Activated naive CD8-positive, alpha-beta T cell (primary cell): ENCODE data around the gene GALK2.

Experiments used
- H3K27ac Mint-ChIP-seq: one replicate; pipeline ENCODE4 v1.8.0; 2021; ENCODE audit warnings: mixed read lengths
- H3K27me3 Mint-ChIP-seq: one replicate; pipeline ENCODE4 v1.8.0; 2021; ENCODE audit warnings: mixed read lengths
- H3K36me3 Mint-ChIP-seq: one replicate; pipeline ENCODE4 v1.8.0; 2021; ENCODE audit warnings: mixed read lengths
- H3K4me1 Mint-ChIP-seq: one replicate; pipeline ENCODE4 v1.8.0; 2021; ENCODE audit warnings: low read depth, mixed read lengths
- H3K4me3 Mint-ChIP-seq: one replicate; pipeline ENCODE4 v1.8.0; 2021; ENCODE audit warnings: mild to moderate bottlenecking, mixed read lengths
- H3K9me3 Mint-ChIP-seq: one replicate; pipeline ENCODE4 v1.8.0; 2021; ENCODE audit warnings: low read depth, mixed read lengths

Gene GALK2

GRCh38 chr15:49270541-49271421, 100.7 kb downstream of the GALK2 start:
- Mint-ChIP-seq H3K27me3 (no peaks in the 10 kb centered on the region), H3K9me3 (no peaks in the 10 kb centered on the region), H3K27ac (peak overlapping the region; percentile 11), H3K4me3 (no peak overlapping the region), H3K4me1 (peaks cover 5% of the 10 kb centered on the region), H3K36me3 (peaks cover 22% of the 10 kb centered on the region)

DNA sequence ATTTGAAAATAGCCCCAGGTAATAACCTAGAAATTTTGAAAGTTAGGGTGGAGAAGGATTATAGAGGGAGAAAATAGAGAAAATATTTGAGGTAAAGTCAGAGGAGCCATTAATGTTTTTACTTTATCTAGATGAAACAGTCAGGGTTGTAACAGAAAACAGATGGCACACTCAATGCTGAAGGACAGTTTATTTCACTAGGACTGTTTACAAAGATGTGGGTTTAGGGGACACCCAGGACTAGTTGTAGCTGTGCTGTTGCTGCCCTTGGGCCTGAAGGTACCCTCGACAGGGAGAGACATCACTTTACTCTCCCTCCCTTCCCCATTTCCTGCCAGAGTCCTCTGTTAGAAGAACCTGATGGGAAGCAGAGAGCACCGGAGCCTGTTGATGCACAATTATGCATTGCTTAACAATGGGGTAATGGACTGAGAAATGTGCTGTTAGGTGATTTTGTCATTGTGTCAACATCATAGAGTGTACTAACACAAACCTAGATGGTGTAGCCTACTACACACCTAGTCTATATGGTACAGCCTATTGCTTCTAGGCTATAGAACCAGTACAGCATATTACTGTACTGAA, 103.8 kb downstream of the GALK2 start:
- H3K27me3 Mint-ChIP-seq = no peaks in the 10 kb centered on the region
- no peak overlapping the region for H3K27ac Mint-ChIP-seq
- H3K9me3 Mint-ChIP-seq = no peaks in the 10 kb centered on the region
- peaks cover 5% of the 10 kb centered on the region for H3K4me1 Mint-ChIP-seq
- H3K36me3 Mint-ChIP-seq = peaks cover 25% of the 10 kb centered on the region
- no peak overlapping the region for H3K4me3 Mint-ChIP-seq

DNA sequence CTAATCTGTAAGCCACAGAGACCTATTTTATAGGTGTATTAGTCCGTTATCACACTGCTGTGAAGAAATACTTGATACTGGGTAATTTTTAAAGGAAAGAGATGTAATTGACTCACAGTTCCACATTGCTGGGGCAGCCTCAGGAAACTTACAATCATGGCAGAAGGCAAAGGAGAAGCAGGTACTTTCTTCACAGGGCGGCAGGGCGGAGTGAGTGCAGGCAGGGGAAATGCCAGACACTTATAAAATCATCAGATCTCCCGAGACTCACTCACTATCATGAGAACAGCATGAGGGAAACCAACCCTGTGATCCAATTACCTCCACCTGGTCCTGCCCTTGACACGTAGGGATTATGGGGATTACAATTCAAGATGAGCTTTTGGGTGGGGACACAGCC, 108.7 kb downstream of the GALK2 start:
- no peak overlapping the region for H3K27ac Mint-ChIP-seq
- no peaks in the 10 kb centered on the region for H3K4me1 Mint-ChIP-seq
- H3K36me3 Mint-ChIP-seq = peaks cover 44% of the 10 kb centered on the region

DNA sequence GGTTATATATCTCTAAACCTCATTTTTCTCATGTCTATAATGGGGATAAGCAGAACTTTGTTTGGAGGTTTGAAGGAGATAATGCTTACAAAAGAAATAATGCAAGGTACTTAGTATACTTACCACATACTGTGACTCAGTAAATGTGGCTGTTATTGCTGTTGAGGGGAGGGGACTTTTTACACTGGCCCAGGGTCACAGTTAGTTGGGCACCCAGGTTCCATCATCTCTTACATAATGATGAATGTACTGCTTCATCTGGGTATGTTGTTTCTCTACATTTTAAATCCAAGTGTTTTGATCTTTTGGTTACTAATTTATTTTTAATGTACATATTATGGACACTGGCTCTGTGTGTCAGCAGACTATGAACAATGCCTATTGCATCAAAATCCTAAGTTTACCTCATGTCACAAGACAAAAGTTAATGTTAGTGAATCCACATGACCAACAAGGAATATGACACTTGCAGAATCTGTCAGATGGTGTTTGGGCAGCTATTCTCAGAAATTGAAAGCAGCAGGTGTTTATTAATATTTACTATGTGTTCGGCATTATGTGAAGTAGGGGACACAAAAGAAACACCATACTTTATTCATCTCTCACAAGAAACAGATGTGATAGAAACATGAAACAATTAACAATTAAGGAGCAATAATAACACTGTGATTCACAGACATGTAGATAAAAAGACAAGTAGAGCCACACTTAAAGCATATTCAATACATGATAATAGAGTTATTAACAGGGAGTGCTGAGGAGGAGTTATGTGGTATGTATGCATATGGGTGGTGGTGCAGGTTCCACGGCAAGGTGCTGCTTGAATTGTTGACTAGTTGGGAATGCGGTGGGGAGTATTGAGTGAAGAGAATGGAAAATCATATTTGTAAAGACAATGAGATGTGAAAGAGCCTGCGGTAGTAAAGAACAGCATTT, 109.7 kb downstream of the GALK2 start:
- H3K4me3 Mint-ChIP-seq = no peak overlapping the region
- H3K27ac Mint-ChIP-seq = no peak overlapping the region
- H3K27me3 Mint-ChIP-seq = no peaks in the 10 kb centered on the region
- H3K36me3 Mint-ChIP-seq = peaks cover 51% of the 10 kb centered on the region
- H3K4me1 Mint-ChIP-seq = no peaks in the 10 kb centered on the region
- no peaks in the 10 kb centered on the region for H3K9me3 Mint-ChIP-seq

More for the DNA sequence above, 108.7 kb downstream of the GALK2 start:
- Mint-ChIP-seq H3K4me3 (no peak overlapping the region), H3K9me3 (no peaks in the 10 kb centered on the region), H3K27me3 (no peaks in the 10 kb centered on the region)

DNA sequence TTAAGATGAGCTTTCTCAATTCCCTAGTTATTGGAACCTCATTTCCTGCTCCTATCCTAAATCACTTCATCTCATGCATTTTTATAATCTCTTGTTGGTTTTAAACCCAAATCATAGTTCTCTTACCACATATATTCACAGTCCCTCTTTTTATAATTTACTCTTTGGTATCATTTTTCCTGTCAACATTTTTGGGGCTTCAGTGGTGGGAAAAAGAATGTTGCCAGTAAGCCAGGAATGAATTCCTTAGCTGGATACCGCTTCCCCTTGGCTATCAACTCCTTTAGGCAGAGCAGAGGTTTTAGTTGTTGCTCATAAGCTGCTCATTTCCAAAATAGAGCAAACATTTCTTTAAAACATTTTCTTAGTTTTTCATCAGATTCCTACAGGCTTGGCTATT, 112.3 kb downstream of the GALK2 start:
- Mint-ChIP-seq H3K27me3 (no peaks in the 10 kb centered on the region), H3K4me3 (no peak overlapping the region), H3K36me3 (peaks cover 62% of the 10 kb centered on the region), H3K4me1 (peaks cover 21% of the 10 kb centered on the region), H3K9me3 (no peaks in the 10 kb centered on the region), H3K27ac (no peak overlapping the region)

DNA sequence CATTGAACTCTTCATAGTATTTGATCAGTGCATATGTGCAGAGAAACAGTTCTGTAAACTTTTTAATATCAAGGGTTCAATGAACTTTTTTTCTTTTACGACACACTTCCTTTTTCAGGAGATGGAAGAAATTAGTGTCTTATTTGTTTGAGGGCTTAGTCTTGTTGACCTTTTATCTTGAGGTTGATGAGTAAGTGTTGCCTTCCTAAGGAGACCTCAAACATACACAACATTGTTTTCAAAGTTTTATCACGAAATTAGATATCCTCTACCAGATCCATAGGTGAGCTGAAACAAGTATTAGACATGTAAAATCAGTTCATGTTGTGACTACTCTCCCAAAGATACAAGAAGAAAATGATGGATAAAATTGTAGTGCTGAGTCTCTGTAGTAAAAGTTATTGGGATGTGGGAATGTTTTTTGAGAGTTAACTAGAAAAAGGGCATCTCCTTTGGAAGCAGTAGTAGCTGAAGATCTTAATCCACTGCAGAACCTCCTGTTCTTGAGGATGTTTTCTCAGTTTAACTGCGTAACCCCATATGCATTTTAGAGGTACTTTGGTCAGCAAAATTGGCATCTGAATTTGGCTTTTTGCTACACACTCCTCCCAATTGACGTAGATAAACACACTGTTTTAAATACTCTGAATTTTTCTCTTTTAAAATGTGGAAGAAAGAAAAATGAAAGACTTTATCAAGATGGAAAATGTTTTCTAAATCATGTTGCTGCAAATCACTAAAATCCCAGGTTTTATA, 116.8 kb downstream of the GALK2 start:
- Mint-ChIP-seq H3K27ac (peak overlapping the region; percentile 64), H3K27me3 (no peaks in the 10 kb centered on the region), H3K9me3 (no peaks in the 10 kb centered on the region), H3K4me3 (no peak overlapping the region), H3K36me3 (peaks cover 63% of the 10 kb centered on the region), H3K4me1 (peaks cover 43% of the 10 kb centered on the region)

DNA sequence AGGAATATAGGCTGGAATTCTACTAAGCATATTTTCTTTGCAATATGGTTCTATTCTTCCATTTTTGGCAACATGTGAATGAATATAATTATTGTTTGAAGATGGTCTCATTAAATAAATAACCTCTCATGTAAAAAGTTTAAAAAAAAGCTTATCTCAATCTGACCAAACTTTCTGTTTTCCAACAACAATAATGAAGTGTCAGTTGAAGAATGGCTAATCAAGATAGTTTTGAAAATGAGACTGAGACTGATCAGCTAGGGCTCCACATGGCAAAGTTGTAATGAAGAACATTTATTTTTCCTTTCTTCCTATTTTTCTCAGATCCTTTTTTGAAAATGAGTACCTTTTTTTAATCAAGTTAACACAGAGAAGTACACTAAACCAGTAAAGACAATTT, 117.4 kb downstream of the GALK2 start:
- Mint-ChIP-seq H3K4me1 (peaks cover 43% of the 10 kb centered on the region), H3K9me3 (no peaks in the 10 kb centered on the region), H3K4me3 (no peak overlapping the region), H3K27me3 (no peaks in the 10 kb centered on the region), H3K27ac (peak overlapping the region; percentile 25), H3K36me3 (peaks cover 64% of the 10 kb centered on the region)

- no peaks in the 10 kb centered on the region for H3K27me3 Mint-ChIP-seq
- no peaks in the 10 kb centered on the region for H3K9me3 Mint-ChIP-seq
- H3K4me3 Mint-ChIP-seq = no peak overlapping the region
- peaks cover 43% of the 10 kb centered on the region for H3K4me1 Mint-ChIP-seq
- peaks cover 65% of the 10 kb centered on the region for H3K36me3 Mint-ChIP-seq
- peak overlapping the region; percentile 6 for H3K27ac Mint-ChIP-seq
Measured at GRCh38 chr15:49288391-49288790, 118.3 kb downstream of the GALK2 start.

DNA sequence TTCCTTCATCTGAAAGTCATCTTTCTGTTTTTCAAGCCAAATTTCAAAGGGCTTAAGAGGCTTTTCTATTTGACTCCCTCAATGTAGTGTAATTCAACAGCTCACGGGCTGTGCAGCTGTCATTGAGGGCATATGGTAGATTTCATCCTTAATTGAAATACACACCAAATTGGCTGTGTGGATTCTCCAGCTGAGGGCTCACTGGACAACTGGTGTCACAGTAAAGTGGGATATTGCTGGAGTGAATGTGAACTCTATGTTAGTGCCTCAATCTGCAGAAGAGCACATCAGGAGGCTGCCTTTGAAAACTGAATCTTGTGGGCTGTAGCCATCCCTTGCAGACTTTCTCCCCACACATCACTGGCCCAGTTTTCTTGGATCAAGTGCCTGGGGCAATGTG, 120.1 kb downstream of the GALK2 start:
- Mint-ChIP-seq H3K27me3 (no peaks in the 10 kb centered on the region), H3K4me1 (peaks cover 41% of the 10 kb centered on the region), H3K27ac (no peak overlapping the region), H3K36me3 (peaks cover 62% of the 10 kb centered on the region), H3K4me3 (no peak overlapping the region), H3K9me3 (no peaks in the 10 kb centered on the region)

GRCh38 chr15:49293941-49294340, 123.9 kb downstream of the GALK2 start:
- H3K4me3 Mint-ChIP-seq = no peak overlapping the region
- H3K9me3 Mint-ChIP-seq = no peaks in the 10 kb centered on the region
- H3K27ac Mint-ChIP-seq = no peak overlapping the region
- H3K4me1 Mint-ChIP-seq = peaks cover 18% of the 10 kb centered on the region
- H3K36me3 Mint-ChIP-seq = peaks cover 61% of the 10 kb centered on the region
- no peaks in the 10 kb centered on the region for H3K27me3 Mint-ChIP-seq

DNA sequence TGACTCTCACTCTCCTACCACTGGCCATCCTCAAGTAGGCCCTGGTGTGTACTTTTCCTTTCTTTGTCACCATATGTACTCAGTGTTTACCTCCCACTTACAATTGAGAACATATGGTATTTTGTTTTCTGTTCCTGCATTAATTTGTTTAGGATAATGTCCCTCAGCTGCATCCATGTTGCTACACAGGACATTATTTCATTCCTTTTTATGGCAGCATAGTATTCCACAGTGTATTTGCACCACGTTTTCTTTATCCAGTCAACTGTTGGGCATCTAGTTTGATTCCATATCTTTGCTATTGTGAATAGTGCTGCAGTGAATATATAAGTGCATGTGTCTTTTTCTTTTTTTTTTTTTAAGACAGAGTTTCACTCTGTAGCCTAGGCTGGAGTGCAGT, 126.2 kb downstream of the GALK2 start:
- Mint-ChIP-seq H3K27me3 (no peaks in the 10 kb centered on the region), H3K36me3 (peaks cover 67% of the 10 kb centered on the region), H3K4me3 (no peak overlapping the region), H3K9me3 (no peaks in the 10 kb centered on the region), H3K4me1 (peaks cover 15% of the 10 kb centered on the region), H3K27ac (no peak overlapping the region)

- Mint-ChIP-seq H3K9me3 (no peaks in the 10 kb centered on the region), H3K4me3 (no peak overlapping the region), H3K36me3 (peaks cover 62% of the 10 kb centered on the region), H3K27me3 (no peaks in the 10 kb centered on the region), H3K27ac (no peak overlapping the region), H3K4me1 (peaks cover 15% of the 10 kb centered on the region)
Measured at GRCh38 chr15:49297584-49297983, 127.5 kb downstream of the GALK2 start.

DNA sequence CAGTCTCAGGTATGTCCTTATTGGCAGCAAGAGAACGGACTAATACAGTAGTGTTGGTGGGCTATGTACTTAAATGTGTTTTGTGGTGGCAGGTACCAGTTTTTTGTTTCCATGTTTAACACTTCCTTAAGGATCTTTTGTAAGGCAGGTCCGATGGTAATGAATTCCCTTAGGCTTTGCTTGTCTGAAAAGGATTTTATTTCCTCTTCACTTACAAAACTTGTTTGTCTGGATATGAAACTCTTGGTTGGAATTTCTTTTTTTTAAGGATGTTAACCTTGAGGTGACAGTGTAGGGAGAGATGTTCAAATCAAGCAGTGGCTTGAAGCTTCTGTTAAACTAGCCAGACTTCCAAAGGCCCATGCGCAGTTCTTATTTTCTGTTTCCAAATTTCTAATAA, 130.8 kb downstream of the GALK2 start:
- Mint-ChIP-seq H3K27me3 (no peaks in the 10 kb centered on the region), H3K4me3 (no peak overlapping the region), H3K27ac (no peak overlapping the region), H3K4me1 (peaks cover 15% of the 10 kb centered on the region), H3K36me3 (peaks cover 57% of the 10 kb centered on the region), H3K9me3 (no peaks in the 10 kb centered on the region)

DNA sequence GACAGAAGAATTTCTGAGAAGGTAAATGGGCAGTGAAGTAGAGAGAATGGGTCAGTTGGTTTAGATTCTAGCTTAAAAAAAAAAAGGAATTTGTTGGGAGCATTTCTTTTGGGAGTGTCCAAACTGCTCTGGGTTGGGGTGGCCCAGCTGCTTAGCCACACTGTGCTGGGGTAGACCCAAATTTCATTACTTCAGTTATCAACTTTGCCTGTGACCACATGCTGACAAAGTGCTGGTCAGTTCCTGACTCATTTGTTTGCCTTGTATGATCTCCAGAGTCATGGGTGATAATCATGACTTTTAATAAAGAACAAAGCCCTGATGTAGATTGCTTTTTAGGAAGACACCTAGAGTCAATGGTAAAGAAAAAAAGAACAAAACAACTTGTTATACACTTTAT, 131.5 kb downstream of the GALK2 start:
- Mint-ChIP-seq H3K36me3 (peaks cover 57% of the 10 kb centered on the region), H3K27ac (no peak overlapping the region), H3K27me3 (no peaks in the 10 kb centered on the region), H3K4me1 (peaks cover 15% of the 10 kb centered on the region), H3K4me3 (no peak overlapping the region), H3K9me3 (no peaks in the 10 kb centered on the region)
